Measurements from ENCODE around the gene ARHGEF16. TPM values are rescaled to one million over a fixed set of nuclear protein-coding genes. Genes with fewer than 3 reads are reported as not detected.
A peak's percentile ranks its signal among the peaks of the same experiment; 100 is the strongest.

The ARHGEF16 gene
- total RNA-seq, 1 donor from 2014 or later: 33.0 TPM

- TF ChIP-seq CTCF (IDR thresholded peaks at IDR 0.05; ENCODE audit: insufficient read depth, low read length, poor library complexity, severe bottlenecking): no peak
- Histone ChIP-seq H3K27me3 (ENCODE audit: control insufficient read depth, insufficient read depth, low read length) (peaks cover 2% of the 10 kb centered on the region), H3K4me3 (ENCODE audit: low read depth, low read length) (no peak overlapping the region), H3K36me3 (ENCODE audit: control insufficient read depth, insufficient read depth, low read length) (no peaks in the 10 kb centered on the region)
- DNase-seq (ENCODE audit: low read depth): no peak
Measured at GRCh38 chr1:3429766-3430165, 24.7 kb upstream of the ARHGEF16 start.

GRCh38 chr1:3430406-3430805, 24.1 kb upstream of the ARHGEF16 start:
- Histone ChIP-seq H3K4me3 (ENCODE audit: low read depth, low read length) (no peak overlapping the region), H3K27me3 (ENCODE audit: control insufficient read depth, insufficient read depth, low read length) (peaks cover 2% of the 10 kb centered on the region), H3K36me3 (ENCODE audit: control insufficient read depth, insufficient read depth, low read length) (no peaks in the 10 kb centered on the region)
- no peak for TF ChIP-seq CTCF (IDR thresholded peaks at IDR 0.05; ENCODE audit: insufficient read depth, low read length, poor library complexity, severe bottlenecking)
- DNase-seq (ENCODE audit: low read depth): no peak

- no peaks in the 10 kb centered on the region for H3K36me3 ChIP-seq (ENCODE audit: control insufficient read depth, insufficient read depth, low read length)
- no peak overlapping the region for H3K4me3 ChIP-seq (ENCODE audit: low read depth, low read length)
- H3K27me3 ChIP-seq (ENCODE audit: control insufficient read depth, insufficient read depth, low read length): peaks cover 6% of the 10 kb centered on the region
- no peak for DNase-seq (ENCODE audit: low read depth)
- no peak for TF ChIP-seq CTCF (IDR thresholded peaks at IDR 0.05; ENCODE audit: insufficient read depth, low read length, poor library complexity, severe bottlenecking)
Measured at GRCh38 chr1:3430820-3431219, 23.6 kb upstream of the ARHGEF16 start.

- Histone ChIP-seq H3K36me3 (ENCODE audit: control insufficient read depth, insufficient read depth, low read length) (no peaks in the 10 kb centered on the region), H3K4me3 (ENCODE audit: low read depth, low read length) (no peak overlapping the region), H3K27me3 (ENCODE audit: control insufficient read depth, insufficient read depth, low read length) (peaks cover 8% of the 10 kb centered on the region)
- DNase-seq (ENCODE audit: low read depth): no peak
- peak; percentile 26 for TF ChIP-seq CTCF (IDR thresholded peaks at IDR 0.05; ENCODE audit: insufficient read depth, low read length, poor library complexity, severe bottlenecking)
Measured at GRCh38 chr1:3431266-3431665, 23.2 kb upstream of the ARHGEF16 start.

- H3K4me3 ChIP-seq (ENCODE audit: low read depth, low read length): no peak overlapping the region
Measured at GRCh38 chr1:3431686-3432085, 22.8 kb upstream of the ARHGEF16 start.

More at GRCh38 chr1:3431686-3432085, 22.8 kb upstream of the ARHGEF16 start:
- Histone ChIP-seq H3K36me3 (ENCODE audit: control insufficient read depth, insufficient read depth, low read length) (no peaks in the 10 kb centered on the region), H3K27me3 (ENCODE audit: control insufficient read depth, insufficient read depth, low read length) (peaks cover 9% of the 10 kb centered on the region)
- TF ChIP-seq CTCF (IDR thresholded peaks at IDR 0.05; ENCODE audit: insufficient read depth, low read length, poor library complexity, severe bottlenecking): no peak
- no peak for DNase-seq (ENCODE audit: low read depth)
